Fibroblast of lung (primary cell): Measurements from ENCODE around the gene AP4S1. TPM values are rescaled to one million over a fixed set of nuclear protein-coding genes. Genes with fewer than 3 reads are reported as not detected.

ENCODE experiments used
- DNase-seq, 2 donors: peaks; one replicate each; pipeline versions ENCODE4 v3.0.0 to v3.0.0-alpha.2; 2010; ENCODE audit warnings: low read depth in 2 of 2
- H2AFZ ChIP-seq: 2 replicates; pipeline ENCODE4 v1.5.1; 2012; ENCODE audit warnings: low read length, control low read depth, inconsistent platforms
- H3K27ac ChIP-seq: 2 replicates; pipeline ENCODE4 v1.5.1; 2011; ENCODE audit warnings: low read length, control low read depth; ENCODE audit not compliant: insufficient read depth
- H3K27me3 ChIP-seq: 2 replicates; pipeline ENCODE4 v1.5.1; 2011; ENCODE audit warnings: mild to moderate bottlenecking, low read length; ENCODE audit not compliant: control insufficient read depth, insufficient read depth
- H3K36me3 ChIP-seq: 2 replicates; pipeline ENCODE4 v1.5.1; 2011; ENCODE audit warnings: low read length; ENCODE audit not compliant: control insufficient read depth, insufficient read depth
- H3K4me1 ChIP-seq: 2 replicates; pipeline ENCODE4 v1.5.1; 2011; ENCODE audit warnings: low read length; ENCODE audit not compliant: control insufficient read depth, insufficient read depth; ENCODE audit errors: extremely low read depth
- H3K4me2 ChIP-seq: 2 replicates; pipeline ENCODE4 v1.5.1; 2011; ENCODE audit warnings: low read length, control low read depth; ENCODE audit not compliant: insufficient read depth; ENCODE audit errors: extremely low read depth
- H3K4me3 ChIP-seq, 4 experiments: fragments of 200-600 bp in 1 of 4; sonication (generic) in 1 of 4; replicated peaks in 1 of 4; 2 replicates each; pipeline ENCODE4 v1.5.1; 2011 to 2016; ENCODE audit warnings: low read length in 4 of 4, low read depth in 3 of 4, mild to moderate bottlenecking in 3 of 4, control low read depth in 2 of 4, inconsistent platforms in 1 of 4, mixed read lengths in 1 of 4; ENCODE audit not compliant: insufficient read depth in 1 of 4; ENCODE audit errors: control extremely low read depth in 1 of 4
- H3K79me2 ChIP-seq: 2 replicates; pipeline ENCODE4 v1.5.1; 2012; ENCODE audit warnings: mild to moderate bottlenecking, low read length, inconsistent platforms; ENCODE audit not compliant: control insufficient read depth, insufficient read depth
- H3K9ac ChIP-seq: 2 replicates; pipeline ENCODE4 v1.5.1; 2011; ENCODE audit warnings: mild to moderate bottlenecking, low read length, control low read depth; ENCODE audit not compliant: insufficient read depth
- H3K9me3 ChIP-seq: 2 replicates; pipeline ENCODE4 v1.5.1; 2012; ENCODE audit warnings: low read depth, low read length; ENCODE audit not compliant: control insufficient read depth, insufficient read depth
- H4K20me1 ChIP-seq: 2 replicates; pipeline ENCODE4 v1.5.1; 2011; ENCODE audit warnings: low read length; ENCODE audit not compliant: control insufficient read depth, insufficient read depth; ENCODE audit errors: extremely low read depth
- EZH2 ChIP-seq: IDR thresholded peaks from 2 replicates; pipeline ENCODE4 v1.5.1; 2012; ENCODE audit warnings: low read length, control low read depth, mild to moderate bottlenecking; ENCODE audit errors: missing control alignments
- polyA plus RNA-seq, 2 donors: library from polyadenylated mRNA; depleted of rRNA in 1 of 2; stranded (reverse) in 1 of 2; unstranded in 1 of 2; fragments of >200 nt; gene quantifications; 2 replicates each; pipeline ENCODE4 v1.2.1, GENCODE V29; 2011 to 2012; ENCODE audit warnings: missing spikeins in 1 of 2
- total RNA-seq: library from RNA; depleted of rRNA; stranded (reverse); fragments of >200 nt; gene quantifications from 2 replicates; pipeline ENCODE4 v1.2.1, GENCODE V29; 2014
- TF ChIP-seq, protein P1 (sequence below), 2 donors: IDR thresholded peaks in 1 of 2; conservative IDR thresholded peaks in 1 of 2; 1 replicate in 1 of 2; 2 replicates in 1 of 2; pipeline ENCODE4 v1.5.1; 2011 to 2012; ENCODE audit warnings: low read length in 2 of 2, control low read depth in 1 of 2, inconsistent platforms in 1 of 2, low read depth in 1 of 2, mild to moderate bottlenecking in 1 of 2

AP4S1 gene
- total and polyA plus RNA-seq, 2 donors (not counting 1 experiment from before 2014, with no cell fraction given), result 5.6 to 7.1 TPM

DNA sequence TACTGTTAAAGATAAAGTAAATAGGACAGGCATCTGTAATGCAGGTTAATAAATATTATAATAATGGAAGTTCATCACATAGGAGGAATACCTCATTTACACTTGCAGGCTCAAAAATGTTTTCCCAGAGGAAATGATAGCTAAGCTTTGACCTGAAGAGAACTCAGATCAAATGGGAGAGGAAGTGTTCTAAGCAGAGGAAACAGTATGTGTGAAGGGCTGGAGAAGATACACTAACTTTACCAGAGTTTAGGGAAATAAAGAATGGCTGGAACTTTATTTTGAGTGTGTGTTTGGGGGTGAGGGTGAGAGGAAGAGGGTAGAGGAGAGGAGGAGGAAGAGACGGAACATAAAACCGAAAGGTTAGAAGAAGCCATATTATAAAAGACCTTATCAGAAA, 34.0 kb upstream of the AP4S1 start:
- Histone ChIP-seq H3K79me2 (peaks cover 71% of the 10 kb centered on the region), H3K27ac (no peak overlapping the region), H3K4me3 (no peak overlapping the region), H4K20me1 (peaks cover 2% of the 10 kb centered on the region), H3K4me1 (peaks cover 7% of the 10 kb centered on the region), H2AFZ (no peak overlapping the region), H3K9me3 (no peaks in the 10 kb centered on the region), H3K9ac (no peak overlapping the region), H3K4me2 (no peak overlapping the region), H3K36me3 (no peaks in the 10 kb centered on the region), H3K27me3 (no peaks in the 10 kb centered on the region)
- no peak for TF ChIP-seq EZH2
- TF ChIP-seq, protein P1, sequence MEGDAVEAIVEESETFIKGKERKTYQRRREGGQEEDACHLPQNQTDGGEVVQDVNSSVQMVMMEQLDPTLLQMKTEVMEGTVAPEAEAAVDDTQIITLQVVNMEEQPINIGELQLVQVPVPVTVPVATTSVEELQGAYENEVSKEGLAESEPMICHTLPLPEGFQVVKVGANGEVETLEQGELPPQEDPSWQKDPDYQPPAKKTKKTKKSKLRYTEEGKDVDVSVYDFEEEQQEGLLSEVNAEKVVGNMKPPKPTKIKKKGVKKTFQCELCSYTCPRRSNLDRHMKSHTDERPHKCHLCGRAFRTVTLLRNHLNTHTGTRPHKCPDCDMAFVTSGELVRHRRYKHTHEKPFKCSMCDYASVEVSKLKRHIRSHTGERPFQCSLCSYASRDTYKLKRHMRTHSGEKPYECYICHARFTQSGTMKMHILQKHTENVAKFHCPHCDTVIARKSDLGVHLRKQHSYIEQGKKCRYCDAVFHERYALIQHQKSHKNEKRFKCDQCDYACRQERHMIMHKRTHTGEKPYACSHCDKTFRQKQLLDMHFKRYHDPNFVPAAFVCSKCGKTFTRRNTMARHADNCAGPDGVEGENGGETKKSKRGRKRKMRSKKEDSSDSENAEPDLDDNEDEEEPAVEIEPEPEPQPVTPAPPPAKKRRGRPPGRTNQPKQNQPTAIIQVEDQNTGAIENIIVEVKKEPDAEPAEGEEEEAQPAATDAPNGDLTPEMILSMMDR (conservative IDR thresholded peaks at IDR 0.05 in 1 of 2, IDR thresholded peaks at IDR 0.05 in 1 of 2; ENCODE audit: low read depth in 1 of 2, low read length in 2 of 2), result no peak
- DNase-seq, result no peak

DNA sequence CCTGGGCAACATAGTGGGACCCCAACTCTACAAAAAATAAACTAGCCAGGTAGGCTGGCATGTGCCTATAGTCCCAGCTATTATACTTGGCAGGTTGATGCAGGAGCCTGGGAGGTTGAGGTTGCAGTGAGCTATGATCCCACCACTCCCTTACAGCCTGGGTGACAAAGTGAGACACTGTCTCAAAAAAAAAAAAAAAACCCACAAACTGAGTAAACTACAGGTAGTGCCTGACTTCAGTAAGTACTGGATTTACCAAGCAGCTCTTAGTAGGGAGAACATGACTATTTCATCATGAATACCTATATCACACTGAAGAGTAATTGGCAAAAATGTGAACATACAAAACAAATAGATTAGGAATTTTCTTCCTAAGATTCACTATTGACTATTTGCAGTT, 32.4 kb upstream of the AP4S1 start:
- Histone ChIP-seq H3K9ac (no peak overlapping the region), H3K79me2 (peaks cover 77% of the 10 kb centered on the region), H4K20me1 (peaks cover 2% of the 10 kb centered on the region), H3K4me3 (no peak overlapping the region), H3K36me3 (no peaks in the 10 kb centered on the region), H3K27ac (no peak overlapping the region), H2AFZ (no peak overlapping the region), H3K9me3 (no peaks in the 10 kb centered on the region), H3K4me2 (no peak overlapping the region), H3K27me3 (no peaks in the 10 kb centered on the region), H3K4me1 (peaks cover 7% of the 10 kb centered on the region)
- TF ChIP-seq EZH2, result no peak
- TF ChIP-seq, protein P1 (conservative IDR thresholded peaks at IDR 0.05 in 1 of 2, IDR thresholded peaks at IDR 0.05 in 1 of 2; ENCODE audit: low read depth in 1 of 2, low read length in 2 of 2), result no peak
- no peak for DNase-seq

DNA sequence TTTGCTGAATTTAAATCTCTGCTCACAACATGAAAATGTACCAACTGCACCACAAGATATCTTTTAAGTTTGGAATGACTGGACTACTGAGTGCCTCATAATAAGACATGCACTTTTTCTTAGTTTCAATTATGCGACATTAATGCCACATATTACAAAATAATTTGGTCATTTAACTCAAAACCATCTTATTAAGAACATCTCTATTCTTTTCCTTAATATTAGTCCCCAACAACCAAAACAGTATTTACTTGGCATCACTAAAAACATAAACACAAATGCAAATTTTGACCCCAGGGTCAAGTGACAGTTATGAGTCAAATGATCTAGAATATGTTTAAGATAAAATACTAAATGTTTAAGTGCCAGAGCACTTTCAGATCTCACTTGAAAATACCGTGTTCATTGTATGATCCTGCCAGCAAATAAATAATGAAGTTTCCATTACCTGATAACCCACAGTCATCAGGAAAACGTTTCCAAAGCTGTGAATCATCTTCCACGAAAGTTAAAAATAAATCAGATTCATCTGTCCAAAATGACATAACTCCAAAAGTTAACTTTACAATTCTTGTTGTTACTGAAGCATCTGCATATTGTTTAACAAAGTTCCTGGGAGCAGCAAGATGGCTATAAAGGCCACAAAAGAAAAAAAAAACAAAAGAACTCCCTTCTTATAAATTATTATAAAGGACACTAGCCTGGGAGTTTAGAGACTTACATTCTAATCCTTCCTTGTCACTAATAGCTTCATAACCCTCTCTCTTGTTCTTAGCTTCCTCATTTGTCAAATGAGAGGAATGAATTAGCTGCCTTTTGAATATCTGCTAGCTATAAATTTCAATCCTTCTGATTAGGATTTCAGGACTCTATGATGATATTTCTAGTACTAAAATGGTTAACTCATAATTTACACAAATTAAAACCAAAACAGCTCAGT, 30.5 kb upstream of the AP4S1 start:
- H3K9me3 ChIP-seq, result no peaks in the 10 kb centered on the region
- H3K36me3 ChIP-seq, result no peaks in the 10 kb centered on the region
- TF ChIP-seq, protein P1 (conservative IDR thresholded peaks at IDR 0.05 in 1 of 2, IDR thresholded peaks at IDR 0.05 in 1 of 2; ENCODE audit: low read depth in 1 of 2, low read length in 2 of 2), result no peak
- TF ChIP-seq EZH2, result no peak
- H3K4me3 ChIP-seq, result no peak overlapping the region
- H3K79me2 ChIP-seq, result peaks cover 85% of the 10 kb centered on the region
- peaks cover 2% of the 10 kb centered on the region for H4K20me1 ChIP-seq
- DNase-seq, result peak; percentile 26 to 74
- no peak overlapping the region for H2AFZ ChIP-seq
- peak overlapping the region; percentile 48 for H3K4me2 ChIP-seq
- H3K4me1 ChIP-seq, result peaks cover 3% of the 10 kb centered on the region
- H3K27me3 ChIP-seq, result no peaks in the 10 kb centered on the region
- no peak overlapping the region for H3K9ac ChIP-seq
- no peak overlapping the region for H3K27ac ChIP-seq
